NCI-H526 (cell line): Measurements from ENCODE around the gene SREK1IP1.

Experiments
- DNase-seq, 2 experiments: peaks; one replicate each; lab custom pipeline; 2025; lab: John Stamatoyannopoulos, UW

Gene SREK1IP1

GRCh38 chr5:64768358-64769312, at the start of gene SREK1IP1, which contains the start of gene CWC27:
Gene SREK1IP1, minus strand, starts transcription at chr5:64768691. Its CDS starts 174 bp downstream, at chr5:64768517.
Gene CWC27, plus strand, starts transcription at chr5:64768930. Its CDS starts 217 bp downstream, at chr5:64769147.
- DNase-seq = peak; percentile 78 to 85

- no peak for DNase-seq
Observed at GRCh38 chr5:64818245-64818644, 49.8 kb upstream of the SREK1IP1 start.

- no peak for DNase-seq
Observed at GRCh38 chr5:64814073-64814472, 45.6 kb upstream of the SREK1IP1 start.

- peak; percentile 34 to 36 for DNase-seq
Observed at GRCh38 chr5:64811050-64811640, 42.7 kb upstream of the SREK1IP1 start.

GRCh38 chr5:64807520-64807919, 39.0 kb upstream of the SREK1IP1 start:
- DNase-seq = no peak

GRCh38 chr5:64806537-64806936, 38.0 kb upstream of the SREK1IP1 start:
- no peak for DNase-seq

GRCh38 chr5:64800926-64801325, 32.4 kb upstream of the SREK1IP1 start:
- DNase-seq = no peak

- DNase-seq = no peak
Observed at GRCh38 chr5:64796301-64796700, 27.8 kb upstream of the SREK1IP1 start.

- no peak for DNase-seq
Observed at GRCh38 chr5:64794053-64794770, 25.7 kb upstream of the SREK1IP1 start.

- no peak for DNase-seq
Observed at GRCh38 chr5:64792469-64792868, 24.0 kb upstream of the SREK1IP1 start.

GRCh38 chr5:64790210-64790609, 21.7 kb upstream of the SREK1IP1 start:
- DNase-seq = no peak

- no peak for DNase-seq
Observed at GRCh38 chr5:64789457-64789856, 21.0 kb upstream of the SREK1IP1 start.

- DNase-seq = no peak
Observed at GRCh38 chr5:64788156-64788555, 19.7 kb upstream of the SREK1IP1 start.

- DNase-seq = no peak
Observed at GRCh38 chr5:64786372-64786771, 17.9 kb upstream of the SREK1IP1 start.

- peak; percentile 1 to 74 for DNase-seq
Observed at GRCh38 chr5:64784451-64785025, 16.0 kb upstream of the SREK1IP1 start.

GRCh38 chr5:64775291-64775690, 6.8 kb upstream of the SREK1IP1 start:
- no peak for DNase-seq

GRCh38 chr5:64773533-64773932, 5.0 kb upstream of the SREK1IP1 start:
- DNase-seq = no peak

GRCh38 chr5:64771736-64772135, 3.2 kb upstream of the SREK1IP1 start:
- DNase-seq = no peak

- no peak for DNase-seq
Observed at GRCh38 chr5:64769855-64770254, 1.4 kb upstream of the SREK1IP1 start.

- peak in 1 of 2 experiments; percentile 4 for DNase-seq
Observed at GRCh38 chr5:64767959-64768357, 533 bp downstream of the SREK1IP1 start.

GRCh38 chr5:64766941-64767340, 1.6 kb downstream of the SREK1IP1 start:
- DNase-seq = no peak
